ENCODE measurements around the gene FIGLA. TPM values are rescaled to one million over a fixed set of nuclear protein-coding genes. Genes with fewer than 3 reads are reported as not detected.

The FIGLA gene, protein sequence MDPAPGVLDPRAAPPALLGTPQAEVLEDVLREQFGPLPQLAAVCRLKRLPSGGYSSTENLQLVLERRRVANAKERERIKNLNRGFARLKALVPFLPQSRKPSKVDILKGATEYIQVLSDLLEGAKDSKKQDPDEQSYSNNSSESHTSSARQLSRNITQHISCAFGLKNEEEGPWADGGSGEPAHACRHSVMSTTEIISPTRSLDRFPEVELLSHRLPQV
- polyA plus RNA-seq (2012; ENCODE audit: low read depth, missing spikeins): not detected

DNA sequence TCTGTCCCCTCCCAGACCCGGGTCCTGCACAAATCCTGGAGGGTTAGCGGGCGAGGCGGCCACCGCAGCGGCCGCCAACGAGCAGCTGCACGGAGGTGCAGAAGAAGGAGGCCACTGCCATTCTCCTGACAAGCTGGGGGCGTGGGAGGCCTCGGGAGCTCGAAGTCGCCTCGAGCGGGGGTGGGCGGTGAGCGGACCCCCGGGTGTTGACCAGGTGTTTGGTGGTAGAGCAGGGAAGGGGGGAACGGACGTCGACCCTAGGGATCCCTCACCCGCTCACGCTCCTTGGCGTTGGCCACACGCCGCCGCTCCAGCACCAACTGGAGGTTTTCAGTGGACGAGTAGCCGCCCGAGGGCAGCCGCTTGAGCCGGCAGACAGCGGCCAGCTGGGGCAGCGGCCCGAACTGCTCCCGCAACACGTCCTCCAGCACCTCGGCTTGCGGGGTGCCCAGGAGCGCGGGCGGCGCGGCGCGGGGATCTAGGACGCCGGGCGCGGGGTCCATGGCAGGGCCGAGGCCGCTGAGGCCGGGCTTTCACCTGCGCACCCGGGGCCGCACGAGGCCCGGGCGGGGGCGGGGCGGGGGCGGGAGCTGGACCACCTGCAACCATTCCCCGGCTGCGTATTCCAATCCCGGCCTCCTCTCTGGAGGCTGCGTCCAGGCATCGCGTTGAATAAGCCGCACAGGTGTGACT lies at the start of gene FIGLA:
Gene FIGLA (minus strand): TSS at position 508 of the 693 bp plus-strand sequence. CDS start 5 bp downstream, at position 503.
- DNase-seq (ENCODE audit: insufficient read length, low spot score) (no peak), FAIRE-seq (no peak)
- TF ChIP-seq TAF1 (IDR thresholded peaks at IDR 0.05; ENCODE audit: low read depth, low read length) (no peak), POLR2AphosphoS5 (IDR thresholded peaks at IDR 0.05; ENCODE audit: low read depth, low read length) (no peak), SPI1 (IDR thresholded peaks at IDR 0.05; ENCODE audit: low read depth, low read length) (no peak), POU2F2 (IDR thresholded peaks at IDR 0.05; ENCODE audit: low read depth, low read length) (no peak), PAX5 (IDR thresholded peaks at IDR 0.05; ENCODE audit: insufficient read depth, low read length, severe bottlenecking) (no peak), POLR2A (IDR thresholded peaks at IDR 0.05; ENCODE audit: low read depth, low read length) (no peak)

DNA sequence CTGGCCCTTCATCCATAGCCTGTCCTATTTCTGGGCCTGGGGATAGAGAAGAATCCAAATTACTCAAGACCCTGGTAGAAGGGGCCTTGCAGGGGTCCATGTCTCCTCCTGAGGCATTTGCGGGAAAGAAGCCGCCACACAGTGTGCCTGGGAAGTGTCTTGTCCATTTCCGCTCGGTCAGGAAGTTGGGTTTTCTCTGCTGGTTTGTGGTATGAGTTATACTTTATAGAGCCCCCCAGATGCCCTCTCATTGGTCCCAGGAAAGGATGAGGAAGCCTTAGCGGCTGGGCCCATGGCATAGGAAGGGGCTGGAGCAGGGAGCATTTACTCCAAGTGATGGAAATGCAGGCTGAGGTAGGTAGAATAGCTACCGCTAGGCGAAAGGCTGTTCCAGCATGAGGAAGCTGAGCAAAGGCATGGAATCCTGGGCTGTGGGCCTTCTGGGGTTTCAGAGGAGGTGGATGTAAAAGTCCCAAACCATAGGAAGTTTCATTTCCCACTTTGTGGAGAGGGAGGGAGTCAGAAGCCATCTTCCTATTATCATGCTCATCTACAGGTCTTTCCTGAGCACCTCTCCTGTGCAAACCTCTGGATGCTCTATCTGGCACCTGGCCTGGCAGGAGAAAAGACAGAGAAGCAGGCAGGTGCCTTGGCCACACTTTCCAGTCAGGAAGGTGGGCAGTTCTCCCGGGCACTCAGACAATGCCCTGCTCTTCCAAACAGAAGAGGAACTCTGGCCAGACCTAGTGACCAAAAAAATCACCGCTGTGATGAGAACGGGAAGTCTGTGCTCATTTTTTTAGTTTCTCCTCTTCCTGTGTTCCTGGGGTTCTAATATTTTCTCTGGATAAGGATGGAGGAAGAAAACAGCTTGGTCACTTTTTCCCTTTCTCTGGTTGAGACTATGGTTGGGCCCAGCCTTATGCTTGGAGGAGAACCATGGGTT lies 47.8 kb upstream of the FIGLA start:
- DNase-seq (ENCODE audit: insufficient read length, low spot score) (no peak), FAIRE-seq (no peak)
- no peak for TF ChIP-seq PAX5 (IDR thresholded peaks at IDR 0.05; ENCODE audit: insufficient read depth, low read length, severe bottlenecking)
- no peak for TF ChIP-seq TAF1 (IDR thresholded peaks at IDR 0.05; ENCODE audit: low read depth, low read length)
- no peak for TF ChIP-seq SPI1 (IDR thresholded peaks at IDR 0.05; ENCODE audit: low read depth, low read length)
- no peak for TF ChIP-seq POU2F2 (IDR thresholded peaks at IDR 0.05; ENCODE audit: low read depth, low read length)
- TF ChIP-seq POLR2AphosphoS5 (IDR thresholded peaks at IDR 0.05; ENCODE audit: low read depth, low read length): no peak
- TF ChIP-seq POLR2A (IDR thresholded peaks at IDR 0.05; ENCODE audit: low read depth, low read length): no peak

DNA sequence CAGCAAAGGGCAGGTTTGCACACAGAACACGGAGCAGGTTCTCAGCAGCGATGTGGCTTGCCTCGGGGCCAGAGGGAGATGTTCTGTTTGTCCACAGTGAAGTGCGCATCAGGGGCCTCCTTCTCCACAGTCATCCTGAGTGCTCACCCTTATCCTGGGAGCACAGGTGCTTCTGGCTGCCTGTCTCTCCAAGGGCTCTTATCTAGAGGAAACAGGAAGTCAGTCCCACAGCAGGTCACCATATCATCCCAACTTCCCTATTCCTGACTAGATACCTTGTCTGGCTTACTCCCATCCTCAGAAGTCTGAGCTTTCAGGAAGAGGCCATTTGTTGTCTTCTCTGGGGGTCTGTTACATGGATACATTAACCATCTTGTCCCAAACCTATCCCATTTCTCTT lies 45.2 kb upstream of the FIGLA start, which contains the start of gene CD207:
Gene CD207 (minus strand): TSS at position 174 of the 400 bp plus-strand sequence. CDS start 40 bp downstream, at position 134.
- no peak for DNase-seq (ENCODE audit: insufficient read length, low spot score)
- no peak for FAIRE-seq
- TF ChIP-seq TAF1 (IDR thresholded peaks at IDR 0.05; ENCODE audit: low read depth, low read length) (no peak), POU2F2 (IDR thresholded peaks at IDR 0.05; ENCODE audit: low read depth, low read length) (no peak), PAX5 (IDR thresholded peaks at IDR 0.05; ENCODE audit: insufficient read depth, low read length, severe bottlenecking) (no peak), POLR2A (IDR thresholded peaks at IDR 0.05; ENCODE audit: low read depth, low read length) (no peak), POLR2AphosphoS5 (IDR thresholded peaks at IDR 0.05; ENCODE audit: low read depth, low read length) (no peak), SPI1 (IDR thresholded peaks at IDR 0.05; ENCODE audit: low read depth, low read length) (no peak)

DNA sequence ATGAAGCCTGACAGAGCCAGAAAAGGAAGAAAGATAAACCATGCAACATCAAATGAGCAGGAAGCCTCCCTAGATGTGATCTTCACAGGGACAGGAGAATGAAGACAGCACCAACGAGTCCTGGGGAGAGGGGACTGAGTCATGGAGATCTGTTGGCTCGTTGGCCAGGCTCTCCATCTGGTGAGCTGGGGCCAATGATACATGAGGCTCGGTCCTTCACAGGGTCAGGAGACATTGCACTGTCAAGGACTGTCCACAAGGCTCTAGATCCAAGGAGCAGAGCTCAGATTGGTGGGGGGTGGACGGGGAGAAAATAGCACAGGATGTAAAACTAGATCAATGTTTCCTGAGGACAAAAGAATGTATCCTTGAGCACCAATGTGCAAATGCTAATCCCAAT lies 44.4 kb upstream of the FIGLA start:
- FAIRE-seq (no peak), DNase-seq (ENCODE audit: insufficient read length, low spot score) (no peak)
- TF ChIP-seq POLR2A (IDR thresholded peaks at IDR 0.05; ENCODE audit: low read depth, low read length) (no peak), PAX5 (IDR thresholded peaks at IDR 0.05; ENCODE audit: insufficient read depth, low read length, severe bottlenecking) (no peak), POU2F2 (IDR thresholded peaks at IDR 0.05; ENCODE audit: low read depth, low read length) (no peak), POLR2AphosphoS5 (IDR thresholded peaks at IDR 0.05; ENCODE audit: low read depth, low read length) (no peak), SPI1 (IDR thresholded peaks at IDR 0.05; ENCODE audit: low read depth, low read length) (no peak), TAF1 (IDR thresholded peaks at IDR 0.05; ENCODE audit: low read depth, low read length) (no peak)

GRCh38 chr2:70834106-70834505 lies 43.7 kb upstream of the FIGLA start:
- FAIRE-seq (no peak), DNase-seq (ENCODE audit: insufficient read length, low spot score) (no peak)
- no peak for TF ChIP-seq TAF1 (IDR thresholded peaks at IDR 0.05; ENCODE audit: low read depth, low read length)
- TF ChIP-seq POLR2AphosphoS5 (IDR thresholded peaks at IDR 0.05; ENCODE audit: low read depth, low read length): no peak
- no peak for TF ChIP-seq PAX5 (IDR thresholded peaks at IDR 0.05; ENCODE audit: insufficient read depth, low read length, severe bottlenecking)
- TF ChIP-seq SPI1 (IDR thresholded peaks at IDR 0.05; ENCODE audit: low read depth, low read length): no peak
- no peak for TF ChIP-seq POLR2A (IDR thresholded peaks at IDR 0.05; ENCODE audit: low read depth, low read length)
- no peak for TF ChIP-seq POU2F2 (IDR thresholded peaks at IDR 0.05; ENCODE audit: low read depth, low read length)

- FAIRE-seq (no peak), DNase-seq (ENCODE audit: insufficient read length, low spot score) (no peak)
- no peak for TF ChIP-seq TAF1 (IDR thresholded peaks at IDR 0.05; ENCODE audit: low read depth, low read length)
- no peak for TF ChIP-seq POU2F2 (IDR thresholded peaks at IDR 0.05; ENCODE audit: low read depth, low read length)
- TF ChIP-seq POLR2A (IDR thresholded peaks at IDR 0.05; ENCODE audit: low read depth, low read length): no peak
- TF ChIP-seq PAX5 (IDR thresholded peaks at IDR 0.05; ENCODE audit: insufficient read depth, low read length, severe bottlenecking): no peak
These were observed 42.8 kb upstream of the FIGLA start for GRCh38 chr2:70833246-70833645.

GRCh38 chr2:70832386-70832785 lies 41.9 kb upstream of the FIGLA start:
- TF ChIP-seq POU2F2 (IDR thresholded peaks at IDR 0.05; ENCODE audit: low read depth, low read length) (no peak), PAX5 (IDR thresholded peaks at IDR 0.05; ENCODE audit: insufficient read depth, low read length, severe bottlenecking) (no peak), POLR2AphosphoS5 (IDR thresholded peaks at IDR 0.05; ENCODE audit: low read depth, low read length) (no peak), POLR2A (IDR thresholded peaks at IDR 0.05; ENCODE audit: low read depth, low read length) (no peak), TAF1 (IDR thresholded peaks at IDR 0.05; ENCODE audit: low read depth, low read length) (no peak), SPI1 (IDR thresholded peaks at IDR 0.05; ENCODE audit: low read depth, low read length) (no peak)
- FAIRE-seq: no peak
- no peak for DNase-seq (ENCODE audit: insufficient read length, low spot score)

DNA sequence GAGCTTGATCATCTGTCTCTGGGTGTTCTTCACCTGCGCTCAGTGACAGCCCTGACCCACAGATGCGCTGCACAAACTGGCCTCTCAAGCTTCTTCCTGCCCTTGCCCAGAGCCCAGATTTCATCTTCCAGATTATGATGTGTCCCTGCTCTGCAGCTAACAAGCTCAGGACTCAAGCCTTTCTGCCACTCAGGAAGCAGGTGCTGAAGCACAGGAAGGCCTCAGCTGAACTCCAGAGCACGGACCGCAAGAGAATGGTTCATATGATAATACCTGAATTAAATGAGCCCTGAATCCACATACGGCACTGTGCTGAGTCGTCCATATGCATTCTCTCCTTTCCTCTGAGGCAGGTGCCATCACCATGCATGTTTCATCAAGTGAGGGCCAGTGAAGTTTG lies 41.4 kb upstream of the FIGLA start:
- FAIRE-seq (no peak), DNase-seq (ENCODE audit: insufficient read length, low spot score) (no peak)
- TF ChIP-seq POLR2AphosphoS5 (IDR thresholded peaks at IDR 0.05; ENCODE audit: low read depth, low read length): no peak
- TF ChIP-seq PAX5 (IDR thresholded peaks at IDR 0.05; ENCODE audit: insufficient read depth, low read length, severe bottlenecking): no peak
- no peak for TF ChIP-seq SPI1 (IDR thresholded peaks at IDR 0.05; ENCODE audit: low read depth, low read length)
- TF ChIP-seq TAF1 (IDR thresholded peaks at IDR 0.05; ENCODE audit: low read depth, low read length): no peak
- TF ChIP-seq POU2F2 (IDR thresholded peaks at IDR 0.05; ENCODE audit: low read depth, low read length): no peak
- TF ChIP-seq POLR2A (IDR thresholded peaks at IDR 0.05; ENCODE audit: low read depth, low read length): no peak
